HepG2 (cell line): ENCODE results near the gene UPK1A. TPM values are rescaled to one million over a fixed set of nuclear protein-coding genes. Genes with fewer than 3 reads are reported as not detected.

Experiments
- ARHGAP35 ChIP-seq: sonication (generic); formaldehyde crosslinking; IDR thresholded peaks from 2 replicates; pipeline ENCODE4 v1.9.0; 2022; ENCODE audit warnings: mild to moderate bottlenecking, inconsistent platforms, moderate library complexity, missing genetic modification reagents, borderline replicate concordance
- CEBPZ ChIP-seq: IDR thresholded peaks from 2 replicates; pipeline ENCODE4 v1.6.1; 2012; ENCODE audit warnings: low read length, improper control_type of control experiment
- GRHL1 ChIP-seq: sonication (generic); formaldehyde crosslinking; conservative IDR thresholded peaks from 2 replicates; pipeline ENCODE4 v1.8.0; 2022; ENCODE audit warnings: missing genetic modification reagents
- HDAC6 ChIP-seq: fragments of 200-600 bp; sonication (generic); IDR thresholded peaks from 2 replicates; pipeline ENCODE4 v1.7.0; 2017; ENCODE audit warnings: mild to moderate bottlenecking, antibody characterized with exemption, low read length, low read depth
- HOXD1 ChIP-seq: sonication (generic); formaldehyde crosslinking; IDR thresholded peaks from 2 replicates; pipeline ENCODE4 v1.5.0; 2020; ENCODE audit warnings: missing genetic modification reagents
- IKZF5 ChIP-seq: IDR thresholded peaks from 2 replicates; pipeline ENCODE4 v1.6.1; 2018; ENCODE audit warnings: missing genetic modification reagents, mild to moderate bottlenecking, missing compliant biosample characterization
- MLX ChIP-seq: IDR thresholded peaks from 2 replicates; pipeline ENCODE4 v1.6.1; 2016
- NR2F6 ChIP-seq, 2 experiments: IDR thresholded peaks; 2 replicates each; pipeline ENCODE4 v1.6.1; 2016; ENCODE audit warnings: antibody characterized with exemption in 1 of 2, mild to moderate bottlenecking in 1 of 2
- POLR2A ChIP-seq, 2 experiments: IDR thresholded peaks; 2 replicates each; pipeline ENCODE4 v1.6.1; 2011; ENCODE audit warnings: low read depth in 2 of 2, low read length in 2 of 2, mild to moderate bottlenecking in 1 of 2, moderate library complexity in 1 of 2; ENCODE audit not compliant: insufficient read depth in 1 of 2
- POLR2G ChIP-seq: fragments of 200-400 bp; formaldehyde crosslinking; IDR thresholded peaks from 2 replicates; pipeline ENCODE4 v1.6.1; 2018; ENCODE audit warnings: mild to moderate bottlenecking, low read depth, low read length, moderate library complexity
- TARDBP ChIP-seq: sonication (generic); formaldehyde crosslinking; IDR thresholded peaks from 2 replicates; pipeline ENCODE4 v1.8.0; 2022; ENCODE audit warnings: mild to moderate bottlenecking, missing genetic modification reagents
- TRIM24 ChIP-seq: sonication (generic); formaldehyde crosslinking; IDR thresholded peaks from 2 replicates; pipeline ENCODE4 v1.8.0; 2022; ENCODE audit warnings: mild to moderate bottlenecking, missing genetic modification reagents
- ZBTB7B ChIP-seq: sonication (generic); formaldehyde crosslinking; IDR thresholded peaks from 2 replicates; pipeline ENCODE4 v1.4.0; 2020; ENCODE audit warnings: missing genetic modification reagents
- ZNF441 ChIP-seq: sonication (generic); formaldehyde crosslinking; IDR thresholded peaks from 2 replicates; pipeline ENCODE4 v1.7.0; 2021; ENCODE audit warnings: missing genetic modification reagents, borderline replicate concordance
- ZNF446 ChIP-seq: sonication (generic); formaldehyde crosslinking; IDR thresholded peaks from 2 replicates; pipeline ENCODE4 v1.5.0; 2020; ENCODE audit warnings: mild to moderate bottlenecking, missing genetic modification reagents
- ZNF709 ChIP-seq: sonication (generic); formaldehyde crosslinking; IDR thresholded peaks from 2 replicates; pipeline ENCODE4 v1.5.0; 2020; ENCODE audit warnings: mild to moderate bottlenecking, missing genetic modification reagents
- ZNF768 ChIP-seq: sonication (generic); formaldehyde crosslinking; IDR thresholded peaks from 2 replicates; pipeline ENCODE4 v1.4.0; 2020; ENCODE audit warnings: missing genetic modification reagents
- ZNF790 ChIP-seq: sonication (generic); formaldehyde crosslinking; IDR thresholded peaks from 2 replicates; pipeline ENCODE4 v1.8.0; 2022; ENCODE audit warnings: missing genetic modification reagents, mild to moderate bottlenecking, borderline replicate concordance
- polyA plus RNA-seq, 8 experiments: library from polyadenylated mRNA; depleted of rRNA in 3 of 8; stranded (reverse) in 7 of 8; unstranded in 1 of 8; fragments of >200 nt; fragmentation: Illumina TruSeq in 4 of 8; extraction: Trizol in 4 of 8; gene quantifications; 2 replicates each; pipeline versions ENCODE4 v1.2.1 to v1.2.3, GENCODE V29; 2011 to 2016; ENCODE audit warnings: low read depth in 4 of 8, missing spikeins in 1 of 8, mixed read lengths in 1 of 8; ENCODE audit not compliant: insufficient read depth in 1 of 8
- total RNA-seq, 5 experiments: library from RNA; depleted of rRNA; stranded (reverse); fragments of >200 nt; fragmentation: Illumina TruSeq; extraction: Trizol; gene quantifications; 2 replicates each; pipeline ENCODE4 v1.2.3, GENCODE V29; 2016; ENCODE audit warnings: low read depth in 1 of 5
- TF ChIP-seq, protein P1 (sequence below): fragments of 450-650 bp; IDR thresholded peaks from 2 replicates; pipeline ENCODE4 v1.6.1; 2017; ENCODE audit warnings: mild to moderate bottlenecking

The UPK1A gene
- total and polyA plus RNA-seq, 2 of the 13 experiments (the other 11 are each of a cell fraction or from before 2014, with no cell fraction given): 2.9 TPM; not detected in 1

DNA sequence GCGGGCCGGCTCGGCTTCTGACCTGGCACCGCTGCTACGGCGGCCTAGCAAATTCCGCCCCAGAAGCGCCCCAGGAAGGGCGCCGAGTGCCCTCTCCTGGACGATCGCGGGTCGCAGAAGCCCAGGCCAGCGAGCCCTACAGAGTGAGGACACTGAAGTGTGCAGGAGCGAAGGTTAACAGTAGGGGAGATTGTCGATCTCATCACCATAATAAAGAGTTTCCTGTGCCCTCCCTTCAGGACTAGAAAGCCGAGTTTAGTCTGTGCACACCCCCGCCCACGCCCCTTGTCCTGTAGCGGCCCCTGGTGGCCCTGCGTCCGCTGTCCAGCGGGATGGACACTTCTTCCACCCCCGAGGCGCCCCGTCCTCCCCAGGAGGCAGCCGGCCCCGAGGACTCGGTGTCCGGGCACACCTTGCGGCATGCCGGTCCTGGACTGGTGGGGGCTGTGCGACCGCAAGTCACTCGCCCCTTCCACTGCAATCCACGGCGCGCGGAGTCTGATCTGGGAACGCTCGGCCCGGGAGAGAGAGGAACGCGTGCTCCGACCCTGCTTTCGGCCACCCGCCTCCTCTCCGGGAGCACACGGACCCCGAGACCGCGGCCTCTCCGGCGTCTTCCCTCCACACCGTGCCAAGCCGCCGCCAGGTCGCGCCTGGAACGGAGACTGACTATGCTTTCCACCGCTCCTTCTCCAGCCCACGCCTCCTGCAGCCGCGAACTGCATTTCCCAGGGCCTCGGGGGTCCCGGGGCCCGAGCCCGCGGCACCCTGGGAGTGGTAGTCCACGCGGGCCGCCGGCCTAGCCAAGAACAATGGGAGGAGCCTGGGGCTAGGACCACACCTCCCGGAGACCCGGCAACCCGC lies 50.7 kb downstream of the UPK1A start (continued):
- TF ChIP-seq CEBPZ: no peak
- peak; percentile 48 for TF ChIP-seq POLR2G
- TF ChIP-seq NR2F6 (IDR thresholded peaks at IDR 0.05): peak; percentile 31; the same call in 1 of the 2 replicates
- peak; percentile 27; the same call in 1 of the 2 replicates for TF ChIP-seq NR2F6 (CRISPR knock-in tag; IDR thresholded peaks at IDR 0.05)
- no peak; the same call in 1 of the 2 replicates for TF ChIP-seq ARHGAP35 (CRISPR knock-in tag)
- TF ChIP-seq ZNF441 (CRISPR knock-in tag): peak; percentile 96
- no peak; the same call in none of the 2 replicates for TF ChIP-seq TARDBP
- peak; percentile 41; the same call in 1 of the 2 replicates for TF ChIP-seq ZNF709 (CRISPR knock-in tag)
- TF ChIP-seq POLR2A (IDR thresholded peaks at IDR 0.05; ENCODE audit: insufficient read depth in 1 of 2, low read depth in 2 of 2, low read length in 2 of 2): peak; percentile 29 to 69; a peak in 3 of 4 replicates
- peak; percentile 19; the same call in 1 of the 2 replicates for TF ChIP-seq ZNF768 (CRISPR knock-in tag)
- no peak for TF ChIP-seq MLX (CRISPR knock-in tag)
- TF ChIP-seq, protein P1, sequence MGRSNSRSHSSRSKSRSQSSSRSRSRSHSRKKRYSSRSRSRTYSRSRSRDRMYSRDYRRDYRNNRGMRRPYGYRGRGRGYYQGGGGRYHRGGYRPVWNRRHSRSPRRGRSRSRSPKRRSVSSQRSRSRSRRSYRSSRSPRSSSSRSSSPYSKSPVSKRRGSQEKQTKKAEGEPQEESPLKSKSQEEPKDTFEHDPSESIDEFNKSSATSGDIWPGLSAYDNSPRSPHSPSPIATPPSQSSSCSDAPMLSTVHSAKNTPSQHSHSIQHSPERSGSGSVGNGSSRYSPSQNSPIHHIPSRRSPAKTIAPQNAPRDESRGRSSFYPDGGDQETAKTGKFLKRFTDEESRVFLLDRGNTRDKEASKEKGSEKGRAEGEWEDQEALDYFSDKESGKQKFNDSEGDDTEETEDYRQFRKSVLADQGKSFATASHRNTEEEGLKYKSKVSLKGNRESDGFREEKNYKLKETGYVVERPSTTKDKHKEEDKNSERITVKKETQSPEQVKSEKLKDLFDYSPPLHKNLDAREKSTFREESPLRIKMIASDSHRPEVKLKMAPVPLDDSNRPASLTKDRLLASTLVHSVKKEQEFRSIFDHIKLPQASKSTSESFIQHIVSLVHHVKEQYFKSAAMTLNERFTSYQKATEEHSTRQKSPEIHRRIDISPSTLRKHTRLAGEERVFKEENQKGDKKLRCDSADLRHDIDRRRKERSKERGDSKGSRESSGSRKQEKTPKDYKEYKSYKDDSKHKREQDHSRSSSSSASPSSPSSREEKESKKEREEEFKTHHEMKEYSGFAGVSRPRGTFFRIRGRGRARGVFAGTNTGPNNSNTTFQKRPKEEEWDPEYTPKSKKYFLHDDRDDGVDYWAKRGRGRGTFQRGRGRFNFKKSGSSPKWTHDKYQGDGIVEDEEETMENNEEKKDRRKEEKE: no peak
- no peak for TF ChIP-seq HDAC6
- no peak for TF ChIP-seq TRIM24
- TF ChIP-seq ZBTB7B (CRISPR knock-in tag): peak; percentile 19; the same call in 1 of the 2 replicates
- peak; percentile 42; the same call in 1 of the 2 replicates for TF ChIP-seq IKZF5 (CRISPR knock-in tag)
- TF ChIP-seq HOXD1: peak; percentile 56
- TF ChIP-seq ZNF790 (CRISPR knock-in tag): peak; percentile 72; the same call in 1 of the 2 replicates
- no peak; the same call in 1 of the 2 replicates for TF ChIP-seq ZNF446 (CRISPR knock-in tag)
- no peak for TF ChIP-seq GRHL1 (CRISPR knock-in tag)
